ENCODE data around the gene HTRA2. TPM values are rescaled to one million over a fixed set of nuclear protein-coding genes. Genes with fewer than 3 reads are reported as not detected.
A peak's percentile ranks its signal among the peaks of the same experiment; 100 is the strongest.

Gene HTRA2
- total and polyA plus RNA-seq, 2 donors = 42.9 to 70.6 TPM

DNA sequence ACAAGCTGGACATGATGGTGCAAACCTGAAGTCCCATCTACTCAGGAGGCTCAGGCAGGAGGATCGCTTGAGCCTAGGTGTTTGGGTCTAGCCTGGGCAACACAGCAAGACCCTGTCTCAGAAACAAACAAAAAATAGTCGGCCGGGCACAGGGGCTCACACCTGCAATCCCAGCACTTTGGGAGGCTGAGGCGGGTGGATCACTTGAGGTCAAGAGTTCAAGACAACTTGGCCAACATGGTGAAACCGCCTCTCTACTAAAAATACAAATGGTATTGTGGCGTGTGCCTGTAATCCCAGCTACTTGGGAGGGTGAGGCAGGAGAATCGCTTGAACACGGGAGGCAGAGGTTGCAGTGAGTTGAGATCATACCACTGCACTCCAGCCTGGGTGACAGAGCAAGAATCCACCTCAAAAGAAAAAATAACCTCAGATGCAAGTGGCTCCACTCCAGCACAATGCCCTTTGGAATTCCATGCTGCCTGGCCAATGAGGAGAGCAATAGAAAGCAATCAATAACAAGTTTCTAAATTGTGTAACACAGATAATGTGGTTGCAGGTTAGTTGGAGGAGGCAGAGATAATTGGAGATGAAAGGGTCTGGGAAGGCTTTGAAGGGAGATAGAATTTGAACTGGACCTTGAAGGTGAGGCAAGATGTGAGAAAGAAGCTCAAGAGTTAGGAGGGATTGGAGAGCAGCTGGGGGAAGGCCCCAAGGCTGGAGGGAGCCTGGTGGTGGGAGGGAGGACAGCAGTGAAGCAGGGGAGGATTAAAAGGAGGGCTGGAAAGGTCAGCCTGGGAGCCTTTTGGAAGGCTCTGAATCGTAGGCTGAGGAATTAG lies 40.9 kb upstream of the HTRA2 start:
- Histone ChIP-seq H3K4me3 (ENCODE audit: low read length in 2 of 2) (no peak overlapping the region), H3K4me1 (ENCODE audit: control insufficient read depth in 2 of 2, insufficient read depth in 2 of 2, low read length in 2 of 2) (peaks cover 0 to 3% of the 10 kb centered on the region in 2 donors), H3K9me3 (ENCODE audit: control insufficient read depth in 2 of 2, insufficient read depth in 1 of 2, low read length in 1 of 2) (no peaks in the 10 kb centered on the region), H3K27ac (ENCODE audit: low read depth in 1 of 2, low read length in 1 of 2) (no peak overlapping the region), H3K36me3 (ENCODE audit: control insufficient read depth in 2 of 2, insufficient read depth in 2 of 2, low read length in 1 of 2) (peaks cover 46 to 52% of the 10 kb centered on the region in 2 donors), H3K27me3 (ENCODE audit: control insufficient read depth in 2 of 2, insufficient read depth in 1 of 2, low read length in 1 of 2) (no peaks in the 10 kb centered on the region)
- WGBS = 98% methylated on average over 9 of the region's 9 CpGs
- no peak for DNase-seq (ENCODE audit: low read depth in 6 of 9, low spot score in 9 of 9)

DNA sequence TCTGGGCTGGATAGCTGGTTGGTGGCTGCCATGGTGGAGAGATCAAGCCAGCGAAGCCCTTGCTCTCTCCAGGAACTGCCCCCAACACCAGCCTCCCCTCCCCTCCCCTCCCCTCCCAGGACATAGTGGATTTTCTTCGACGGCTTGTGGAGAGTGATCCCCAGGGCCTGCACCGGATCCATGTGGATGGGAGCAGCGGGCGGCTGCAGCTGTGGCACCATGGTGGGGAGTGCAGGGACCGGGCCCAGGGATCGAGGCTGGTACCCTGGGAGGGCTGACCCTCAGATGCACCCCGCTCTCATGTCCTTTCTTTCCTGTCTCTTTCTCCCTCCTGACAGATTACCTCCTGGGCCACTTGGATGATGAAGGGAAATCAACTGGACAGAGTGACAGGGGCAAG lies 39.8 kb upstream of the HTRA2 start:
- DNase-seq (ENCODE audit: low read depth in 6 of 9, low spot score in 9 of 9) = no peak
- H3K27ac ChIP-seq (ENCODE audit: low read depth in 1 of 2, low read length in 1 of 2) = no peak overlapping the region
- WGBS = 99% methylated on average over 9 of the region's 9 CpGs
- no peak overlapping the region for H3K4me3 ChIP-seq (ENCODE audit: low read length in 2 of 2)
- no peaks in the 10 kb centered on the region for H3K9me3 ChIP-seq (ENCODE audit: control insufficient read depth in 2 of 2, insufficient read depth in 1 of 2, low read length in 1 of 2)
- no peaks in the 10 kb centered on the region for H3K27me3 ChIP-seq (ENCODE audit: control insufficient read depth in 2 of 2, insufficient read depth in 1 of 2, low read length in 1 of 2)
- no peaks in the 10 kb centered on the region for H3K4me1 ChIP-seq (ENCODE audit: control insufficient read depth in 2 of 2, insufficient read depth in 2 of 2, low read length in 2 of 2)
- H3K36me3 ChIP-seq (ENCODE audit: control insufficient read depth in 2 of 2, insufficient read depth in 2 of 2, low read length in 1 of 2) = peaks cover 46 to 57% of the 10 kb centered on the region in 2 donors

DNA sequence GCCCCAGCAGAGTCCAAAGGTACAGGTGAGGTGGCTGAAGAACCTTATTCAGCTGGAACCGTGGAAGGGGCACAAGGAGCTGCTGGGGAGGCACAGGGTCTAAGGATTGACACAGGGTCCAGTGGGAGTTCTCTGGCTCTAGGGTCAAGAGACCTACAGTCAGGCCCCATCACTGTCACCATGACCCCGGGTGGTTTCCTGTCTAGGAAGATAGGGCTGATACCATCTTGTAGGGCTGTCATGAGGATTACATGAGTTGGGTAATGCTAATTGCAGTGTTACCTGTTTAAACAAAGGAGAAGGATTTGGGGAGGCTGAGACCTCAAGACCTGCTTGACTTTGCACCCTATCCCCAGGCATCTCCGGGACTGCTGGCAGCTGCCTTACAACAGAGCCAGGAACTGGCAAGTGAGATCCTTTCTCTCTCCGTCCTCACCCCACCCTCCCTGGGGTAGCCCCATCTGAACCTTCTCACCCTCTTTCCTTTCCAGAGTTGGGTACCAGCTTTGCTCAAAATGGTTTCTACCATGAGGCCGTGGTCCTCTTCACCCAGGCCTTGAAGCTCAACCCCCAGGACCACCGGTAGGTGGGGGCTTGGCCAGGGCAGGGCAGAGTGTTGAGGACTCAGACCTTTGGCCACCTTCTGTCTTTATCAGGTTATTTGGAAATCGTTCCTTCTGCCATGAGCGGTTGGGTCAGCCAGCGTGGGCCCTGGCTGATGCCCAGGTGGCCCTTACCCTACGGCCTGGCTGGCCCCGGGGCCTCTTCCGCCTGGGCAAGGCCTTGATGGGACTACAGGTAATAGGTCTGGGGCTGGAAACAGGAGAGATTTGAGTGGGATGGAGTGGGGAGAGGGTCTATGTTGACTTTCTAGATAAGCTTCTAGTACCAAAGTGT lies 37.8 kb upstream of the HTRA2 start:
- Histone ChIP-seq H3K27me3 (ENCODE audit: control insufficient read depth in 2 of 2, insufficient read depth in 1 of 2, low read length in 1 of 2) (peaks cover 9 to 12% of the 10 kb centered on the region in 2 donors), H3K9me3 (ENCODE audit: control insufficient read depth in 2 of 2, insufficient read depth in 1 of 2, low read length in 1 of 2) (no peaks in the 10 kb centered on the region), H3K4me3 (ENCODE audit: low read length in 2 of 2) (no peak overlapping the region), H3K4me1 (ENCODE audit: control insufficient read depth in 2 of 2, insufficient read depth in 2 of 2, low read length in 2 of 2) (no peaks in the 10 kb centered on the region), H3K36me3 (ENCODE audit: control insufficient read depth in 2 of 2, insufficient read depth in 2 of 2, low read length in 1 of 2) (peaks cover 42 to 50% of the 10 kb centered on the region in 2 donors), H3K27ac (ENCODE audit: low read depth in 1 of 2, low read length in 1 of 2) (no peak overlapping the region)
- no peak for DNase-seq (ENCODE audit: low read depth in 6 of 9, low spot score in 9 of 9)
- WGBS = 96% methylated on average over 12 of the region's 12 CpGs

DNA sequence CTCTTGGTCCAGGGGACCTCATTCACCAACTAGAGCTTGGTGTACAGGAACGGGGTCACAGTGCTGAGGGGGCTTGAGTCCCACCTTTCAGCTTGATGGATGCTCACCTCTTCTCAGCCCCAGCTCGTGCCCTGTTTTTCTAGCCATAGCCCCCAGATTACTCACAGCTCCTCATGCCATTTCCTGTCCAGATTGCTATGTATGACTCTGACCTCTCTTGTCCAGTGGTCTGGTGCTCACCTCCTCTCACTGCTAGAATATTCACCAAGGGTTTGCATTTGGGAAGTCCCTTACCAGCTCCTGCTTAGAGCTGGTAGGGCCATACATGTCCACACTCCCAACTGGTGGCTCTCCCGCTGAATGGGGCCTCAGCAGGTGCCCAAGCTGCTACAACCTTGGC lies 36.2 kb upstream of the HTRA2 start:
- no peak overlapping the region for H3K27ac ChIP-seq (ENCODE audit: low read depth in 1 of 2, low read length in 1 of 2)
- H3K36me3 ChIP-seq (ENCODE audit: control insufficient read depth in 2 of 2, insufficient read depth in 2 of 2, low read length in 1 of 2) = peaks cover 42 to 46% of the 10 kb centered on the region in 2 donors
- no peak for DNase-seq (ENCODE audit: low read depth in 6 of 9, low spot score in 9 of 9)
- H3K9me3 ChIP-seq (ENCODE audit: control insufficient read depth in 2 of 2, insufficient read depth in 1 of 2, low read length in 1 of 2) = peaks cover 0 to 5% of the 10 kb centered on the region in 2 donors
- H3K4me1 ChIP-seq (ENCODE audit: control insufficient read depth in 2 of 2, insufficient read depth in 2 of 2, low read length in 2 of 2) = peaks cover 10 to 13% of the 10 kb centered on the region in 2 donors
- H3K4me3 ChIP-seq (ENCODE audit: low read length in 2 of 2) = no peak overlapping the region
- peaks cover 25 to 28% of the 10 kb centered on the region in 2 donors for H3K27me3 ChIP-seq (ENCODE audit: control insufficient read depth in 2 of 2, insufficient read depth in 1 of 2, low read length in 1 of 2)
- 93% methylated on average over 3 of the region's 3 CpGs for WGBS

DNA sequence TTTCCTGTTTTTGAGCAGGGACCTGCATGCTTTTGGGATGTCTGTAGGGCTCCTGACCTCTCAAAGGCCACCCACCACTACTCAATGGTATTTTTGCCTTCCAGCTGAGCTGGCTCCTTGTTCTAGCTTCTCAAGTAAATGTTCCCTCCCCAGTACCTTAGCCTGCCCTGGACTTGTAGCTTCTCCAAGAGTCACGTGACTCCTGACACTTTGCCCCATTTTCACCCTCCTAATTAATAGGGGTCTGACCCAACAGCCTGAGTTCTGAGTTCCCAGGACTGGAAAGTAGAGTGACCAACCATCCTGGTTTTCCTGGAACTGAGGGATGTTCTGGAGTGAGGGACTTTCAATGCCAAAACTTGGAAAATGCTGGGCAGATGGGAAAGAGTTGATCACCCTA lies 34.3 kb upstream of the HTRA2 start:
- no peak for DNase-seq (ENCODE audit: low read depth in 6 of 9, low spot score in 9 of 9)
- H3K4me3 ChIP-seq (ENCODE audit: low read length in 2 of 2) = no peak overlapping the region
- peaks cover 0 to 12% of the 10 kb centered on the region in 2 donors for H3K9me3 ChIP-seq (ENCODE audit: control insufficient read depth in 2 of 2, insufficient read depth in 1 of 2, low read length in 1 of 2)
- H3K4me1 ChIP-seq (ENCODE audit: control insufficient read depth in 2 of 2, insufficient read depth in 2 of 2, low read length in 2 of 2) = peaks cover 12 to 28% of the 10 kb centered on the region in 2 donors
- H3K27ac ChIP-seq (ENCODE audit: low read depth in 1 of 2, low read length in 1 of 2) = no peak overlapping the region
- peaks cover 44 to 47% of the 10 kb centered on the region in 2 donors for H3K27me3 ChIP-seq (ENCODE audit: control insufficient read depth in 2 of 2, insufficient read depth in 1 of 2, low read length in 1 of 2)
- 96% methylated on average over 1 of the region's 1 CpG for WGBS
- peaks cover 33 to 38% of the 10 kb centered on the region in 2 donors for H3K36me3 ChIP-seq (ENCODE audit: control insufficient read depth in 2 of 2, insufficient read depth in 2 of 2, low read length in 1 of 2)

DNA sequence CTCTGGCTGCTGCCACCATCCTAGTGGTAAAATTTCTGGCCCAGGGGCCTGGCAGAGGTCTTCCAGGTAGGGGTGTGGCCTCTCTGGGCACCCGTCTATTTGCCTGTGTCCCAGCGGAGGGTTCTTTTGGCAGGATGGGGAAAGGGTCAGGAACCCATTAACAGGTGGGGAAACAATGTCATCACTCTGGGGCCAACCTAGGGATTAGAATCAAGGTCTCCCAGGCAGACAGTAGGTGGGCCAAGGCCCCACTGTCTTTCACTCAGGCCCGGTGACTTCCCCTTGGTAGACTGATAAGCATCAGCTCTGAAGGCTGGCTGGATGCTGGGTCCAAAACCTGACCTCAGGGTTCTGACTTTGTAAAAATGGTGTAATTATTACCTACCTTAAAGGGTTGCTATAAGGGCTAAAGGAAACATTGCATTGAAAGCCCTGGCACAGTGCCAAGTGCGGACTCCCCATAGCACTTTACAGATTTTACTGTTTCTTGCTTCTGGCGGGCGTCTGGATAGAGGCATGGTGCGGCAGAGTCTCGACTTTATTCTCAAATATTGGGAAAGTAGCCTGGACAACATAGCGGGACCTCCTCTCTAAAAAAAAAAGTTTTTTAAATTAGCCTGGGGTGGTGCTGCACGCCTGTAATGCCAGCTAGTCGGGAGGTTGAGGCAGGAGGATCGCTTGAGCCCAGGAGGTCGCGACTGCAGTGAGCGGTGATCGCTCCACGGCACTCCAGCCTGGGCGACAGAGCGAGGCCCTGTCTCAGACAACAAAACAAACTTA lies 32.5 kb upstream of the HTRA2 start:
- 66% methylated on average over 19 of the region's 19 CpGs for WGBS
- no peak for DNase-seq (ENCODE audit: low read depth in 6 of 9, low spot score in 9 of 9)
- no peak overlapping the region for H3K27ac ChIP-seq (ENCODE audit: low read depth in 1 of 2, low read length in 1 of 2)

DNA sequence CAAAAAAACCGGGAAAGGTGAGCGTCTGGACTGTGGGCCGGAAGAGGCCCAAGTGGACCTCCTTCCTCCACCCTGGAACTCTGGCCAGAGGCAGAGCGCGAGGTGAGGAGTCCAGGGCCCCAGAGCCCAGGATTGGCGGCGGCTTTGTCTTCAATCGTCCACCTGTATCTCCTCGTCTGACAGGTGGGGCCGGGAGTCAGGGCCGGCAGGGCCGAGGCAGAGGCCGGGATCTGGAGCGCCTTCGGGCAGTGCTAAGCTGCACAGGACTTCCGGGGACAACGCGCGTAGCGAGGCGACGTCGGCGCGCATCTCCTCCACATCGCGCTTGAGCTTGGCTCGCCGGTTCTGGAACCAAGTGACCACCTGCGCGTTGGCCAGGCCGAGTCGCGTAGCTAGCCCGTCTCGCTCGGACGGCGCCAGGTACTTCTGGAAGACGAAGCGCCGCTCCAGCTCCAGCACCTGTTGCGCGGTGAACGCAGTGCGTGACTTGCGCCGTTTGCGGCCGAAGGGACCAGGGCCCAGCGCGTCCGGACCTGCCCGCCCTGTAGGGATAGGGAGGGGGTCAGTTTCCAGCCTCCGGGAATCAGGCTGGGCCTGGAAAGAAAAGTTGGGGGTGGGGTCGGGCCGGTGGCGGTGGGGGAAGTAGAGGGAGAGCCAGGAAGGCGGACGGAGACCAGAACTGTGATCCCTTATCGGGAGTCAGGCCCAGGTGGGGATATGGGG lies 31.8 kb upstream of the HTRA2 start:
- H3K36me3 ChIP-seq (ENCODE audit: control insufficient read depth in 2 of 2, insufficient read depth in 2 of 2, low read length in 1 of 2) = peaks cover 8 to 13% of the 10 kb centered on the region in 2 donors
- H3K4me1 ChIP-seq (ENCODE audit: control insufficient read depth in 2 of 2, insufficient read depth in 2 of 2, low read length in 2 of 2) = peaks cover 15 to 39% of the 10 kb centered on the region in 2 donors
- no peak for DNase-seq (ENCODE audit: low read depth in 6 of 9, low spot score in 9 of 9)
- peak overlapping the region; percentile 19 to 29 for H3K4me3 ChIP-seq (ENCODE audit: low read length in 2 of 2)
- peaks cover 0 to 12% of the 10 kb centered on the region in 2 donors for H3K9me3 ChIP-seq (ENCODE audit: control insufficient read depth in 2 of 2, insufficient read depth in 1 of 2, low read length in 1 of 2)
- no peak overlapping the region for H3K27ac ChIP-seq (ENCODE audit: low read depth in 1 of 2, low read length in 1 of 2)
- 5% methylated on average over 61 of the region's 61 CpGs for WGBS
- peaks cover 69 to 72% of the 10 kb centered on the region in 2 donors for H3K27me3 ChIP-seq (ENCODE audit: control insufficient read depth in 2 of 2, insufficient read depth in 1 of 2, low read length in 1 of 2)

More for the DNA sequence above, 32.5 kb upstream of the HTRA2 start:
- H3K27me3 ChIP-seq (ENCODE audit: control insufficient read depth in 2 of 2, insufficient read depth in 1 of 2, low read length in 1 of 2) = peaks cover 61 to 65% of the 10 kb centered on the region in 2 donors
- H3K9me3 ChIP-seq (ENCODE audit: control insufficient read depth in 2 of 2, insufficient read depth in 1 of 2, low read length in 1 of 2) = peaks cover 0 to 12% of the 10 kb centered on the region in 2 donors
- peak overlapping the region in 1 of 2 donors; percentile 19 for H3K4me3 ChIP-seq (ENCODE audit: low read length in 2 of 2)
- peaks cover 16 to 20% of the 10 kb centered on the region in 2 donors for H3K36me3 ChIP-seq (ENCODE audit: control insufficient read depth in 2 of 2, insufficient read depth in 2 of 2, low read length in 1 of 2)
- peaks cover 12 to 31% of the 10 kb centered on the region in 2 donors for H3K4me1 ChIP-seq (ENCODE audit: control insufficient read depth in 2 of 2, insufficient read depth in 2 of 2, low read length in 2 of 2)
